ENCODE results near the gene NDUFB1.

The NDUFB1 gene

GRCh38 chr14:92121670-92122350 is at the start of gene NDUFB1, which contains the start of gene CPSF2:
TSS of gene NDUFB1 (minus strand) at chr14:92121706. CDS start at chr14:92117637, 4,069 bp downstream.
TSS of gene CPSF2 (plus strand) at chr14:92121969. CDS start at chr14:92130985, 9,016 bp downstream.
- DNase-seq = peak; percentile 92

- no peak for DNase-seq
Observed at GRCh38 chr14:92164958-92165357, 43.5 kb upstream of the NDUFB1 start.

- DNase-seq = no peak
Observed at GRCh38 chr14:92161521-92161920, 40.0 kb upstream of the NDUFB1 start.

DNA sequence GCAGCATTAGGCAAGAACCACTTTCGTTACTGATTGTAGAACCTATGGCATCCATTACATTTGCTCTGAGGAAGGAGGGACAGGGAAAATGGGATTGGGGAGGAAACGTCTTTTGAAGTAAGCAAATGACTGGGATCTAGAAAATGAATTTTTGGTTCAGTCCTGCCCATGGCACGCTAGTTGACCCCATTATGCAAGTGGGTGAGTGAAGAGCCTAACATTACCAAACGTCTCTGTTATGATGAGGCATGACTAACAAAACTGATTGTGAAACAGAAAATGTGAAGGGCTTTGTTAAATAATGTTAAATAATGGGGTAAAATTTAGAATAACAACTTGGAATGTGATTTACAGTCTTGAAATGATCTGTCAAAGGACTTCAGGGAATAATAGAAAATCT is 39.1 kb upstream of the NDUFB1 start:
- DNase-seq = no peak

DNA sequence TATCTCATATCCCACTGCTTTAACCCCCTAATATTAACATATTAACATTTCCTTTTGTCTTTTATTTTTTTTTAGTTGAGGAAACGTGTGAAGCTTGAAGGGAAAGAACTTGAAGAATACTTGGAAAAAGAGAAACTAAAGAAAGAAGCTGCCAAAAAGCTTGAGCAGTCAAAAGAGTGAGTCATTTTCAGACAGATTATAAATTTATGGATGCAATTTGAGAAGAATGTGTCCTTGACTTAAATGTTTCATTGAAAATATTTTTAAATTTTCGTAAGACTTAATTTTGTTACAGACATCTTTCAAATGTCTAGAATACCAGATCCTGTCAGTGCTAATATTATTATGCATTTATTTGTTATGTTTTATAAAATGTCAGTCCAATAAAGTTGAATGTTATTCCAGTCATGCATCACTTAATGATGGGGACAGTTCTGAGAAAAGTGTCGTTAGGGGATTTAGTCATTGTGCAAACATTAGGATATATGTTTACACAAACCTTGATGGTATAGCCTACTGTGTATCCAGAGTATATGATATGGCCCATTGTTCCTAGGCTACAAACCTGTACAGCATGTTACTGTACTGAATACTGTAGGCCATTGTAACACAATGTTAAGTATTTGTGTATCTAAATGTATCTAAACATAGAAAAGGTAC is 32.9 kb upstream of the NDUFB1 start:
- no peak for DNase-seq

GRCh38 chr14:92153581-92153980 is 32.1 kb upstream of the NDUFB1 start:
- no peak for DNase-seq

DNA sequence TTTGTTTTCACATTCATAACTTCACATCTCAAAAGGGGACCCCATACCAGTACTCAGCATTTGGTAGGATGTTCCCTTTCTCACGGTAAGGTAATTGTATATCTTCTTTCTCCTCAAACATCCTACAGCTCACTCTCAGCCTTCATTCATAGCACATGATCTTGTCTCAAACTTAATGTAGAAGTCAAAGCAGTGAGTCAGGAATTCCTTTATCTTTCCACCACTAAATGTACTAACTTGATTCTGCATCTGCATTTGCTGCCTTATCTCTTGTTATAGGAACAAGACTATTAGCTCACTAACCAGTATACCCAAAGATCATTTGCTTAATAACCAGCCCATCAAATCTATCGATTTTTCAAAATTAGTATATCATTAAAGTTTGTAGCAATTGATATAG is 23.2 kb upstream of the NDUFB1 start:
- no peak for DNase-seq

GRCh38 chr14:92143962-92144361 is 22.5 kb upstream of the NDUFB1 start:
- DNase-seq = no peak

GRCh38 chr14:92143309-92143708 is 21.8 kb upstream of the NDUFB1 start:
- DNase-seq = no peak

DNA sequence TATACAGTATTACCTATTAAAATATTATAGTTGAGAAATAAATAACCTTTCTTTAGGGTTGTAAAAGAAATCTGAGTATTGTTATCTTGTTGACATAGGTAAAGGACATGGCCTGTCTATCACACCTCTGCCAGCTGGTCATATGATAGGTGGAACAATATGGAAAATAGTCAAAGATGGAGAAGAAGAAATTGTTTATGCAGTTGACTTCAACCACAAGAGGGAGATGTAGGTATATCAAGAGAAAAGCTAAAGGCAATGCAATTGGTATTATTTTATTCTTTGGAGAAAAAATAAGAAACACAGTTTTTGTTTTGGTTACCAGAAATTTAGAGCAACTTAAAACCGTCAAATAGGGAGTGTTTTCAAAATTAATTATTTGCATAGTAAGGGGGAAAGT is 13.8 kb upstream of the NDUFB1 start:
- peak; percentile 79 for DNase-seq

DNA sequence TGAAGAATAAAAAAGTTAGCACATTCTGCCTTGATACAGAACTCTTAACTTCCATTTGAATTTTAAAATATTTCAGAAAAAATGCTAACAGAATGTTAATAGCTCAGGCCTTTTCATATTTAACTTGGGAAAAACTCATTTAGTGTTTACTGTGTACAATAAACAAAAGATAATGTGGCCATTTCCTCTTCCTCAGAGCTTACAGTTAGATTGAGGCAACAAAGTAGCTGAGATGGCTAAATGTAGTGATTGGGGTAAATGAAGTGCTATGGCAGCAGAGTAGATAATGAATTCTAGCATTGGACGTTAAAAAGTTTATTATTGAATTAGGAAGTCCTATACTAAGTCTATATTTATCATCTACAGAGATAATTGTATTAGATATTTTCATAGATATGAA is 12.9 kb upstream of the NDUFB1 start:
- no peak for DNase-seq

GRCh38 chr14:92122761-92123160 is 1.3 kb upstream of the NDUFB1 start:
- DNase-seq = no peak

DNA sequence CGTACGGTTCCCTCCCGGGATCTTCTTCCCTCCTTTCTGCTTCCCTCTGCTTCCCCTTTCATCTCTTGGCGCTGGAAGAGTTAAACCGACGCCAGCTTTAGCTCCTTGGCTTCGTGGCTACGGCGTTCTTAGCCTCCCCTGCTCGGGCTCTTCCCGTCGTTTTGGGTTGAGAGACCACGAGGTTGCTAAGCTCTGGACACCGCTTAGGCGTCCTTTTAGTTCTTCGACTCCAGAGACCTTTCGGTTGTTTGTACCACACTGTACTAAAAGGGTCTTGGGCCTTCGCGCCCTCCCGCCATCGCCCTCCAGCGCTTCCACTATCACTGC is 808 bp upstream of the NDUFB1 start:
- peak; percentile 69 for DNase-seq

DNA sequence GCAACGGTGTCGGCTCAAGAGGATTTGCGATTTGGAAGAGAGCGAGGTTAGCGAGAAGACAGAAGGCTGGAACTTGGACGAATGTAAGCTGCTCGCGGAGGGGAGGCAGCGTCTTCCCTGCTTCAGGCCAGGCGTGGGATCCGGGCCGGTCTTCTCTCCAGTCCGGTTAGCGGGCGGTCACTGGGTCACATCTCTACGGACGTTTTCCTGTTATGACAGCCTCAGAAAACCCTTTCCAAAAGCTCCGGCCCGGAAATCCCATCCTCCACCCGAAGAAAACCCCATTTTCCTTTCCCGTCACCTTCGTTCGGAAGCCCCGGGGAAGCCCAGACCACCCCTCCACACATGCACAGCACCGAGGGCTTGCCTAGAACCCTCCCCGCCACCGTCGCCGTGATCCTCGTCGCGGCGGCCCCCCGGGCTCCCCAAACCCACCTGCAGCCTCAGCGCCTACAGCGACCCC is 268 bp downstream of the NDUFB1 start:
- DNase-seq = peak; percentile 52

- DNase-seq = no peak
Observed at GRCh38 chr14:92109490-92109889, 12.0 kb downstream of the NDUFB1 start.

DNA sequence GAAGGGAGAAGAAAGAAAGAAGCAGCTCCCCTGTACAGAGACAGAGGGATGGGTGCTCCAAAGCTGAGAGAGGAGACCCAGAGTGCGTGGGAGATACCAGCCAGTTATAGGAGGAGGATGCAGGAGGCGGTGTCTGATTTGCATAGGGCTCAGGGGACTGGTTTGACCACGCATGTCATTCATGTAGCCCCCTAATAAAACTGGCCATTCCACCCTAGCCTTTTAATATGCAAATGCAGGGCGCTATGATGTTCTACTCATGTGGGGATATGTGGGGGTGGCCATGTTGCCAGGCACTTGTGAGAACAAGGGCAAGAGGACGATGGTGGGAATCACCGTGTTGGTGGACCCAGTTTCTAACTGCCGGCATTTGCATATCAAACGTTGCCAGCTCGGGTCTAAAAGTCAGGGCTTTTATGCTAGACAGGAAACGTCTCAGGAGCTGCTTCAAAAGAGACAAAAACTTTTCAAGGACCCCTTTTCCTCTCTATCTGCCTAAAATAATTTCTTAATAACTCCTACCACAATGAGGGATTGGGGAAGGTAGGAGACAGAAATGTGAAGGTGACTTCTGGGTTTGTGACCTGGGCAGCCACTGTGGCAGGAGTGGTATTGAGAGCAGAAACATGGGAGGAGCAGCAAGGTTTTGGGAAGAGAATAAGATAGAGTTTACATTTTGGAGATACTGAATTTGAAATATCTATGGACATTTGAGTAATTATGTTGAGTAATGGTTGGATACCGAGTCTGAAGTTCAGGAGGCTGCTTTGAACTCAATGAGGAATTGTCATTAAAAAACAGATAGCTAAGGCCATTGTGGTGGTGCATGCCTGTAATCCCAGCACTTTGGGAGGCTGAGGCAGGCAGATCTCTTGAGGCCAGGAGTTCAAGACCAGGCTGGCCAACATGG is 12.9 kb downstream of the NDUFB1 start:
- no peak for DNase-seq

DNA sequence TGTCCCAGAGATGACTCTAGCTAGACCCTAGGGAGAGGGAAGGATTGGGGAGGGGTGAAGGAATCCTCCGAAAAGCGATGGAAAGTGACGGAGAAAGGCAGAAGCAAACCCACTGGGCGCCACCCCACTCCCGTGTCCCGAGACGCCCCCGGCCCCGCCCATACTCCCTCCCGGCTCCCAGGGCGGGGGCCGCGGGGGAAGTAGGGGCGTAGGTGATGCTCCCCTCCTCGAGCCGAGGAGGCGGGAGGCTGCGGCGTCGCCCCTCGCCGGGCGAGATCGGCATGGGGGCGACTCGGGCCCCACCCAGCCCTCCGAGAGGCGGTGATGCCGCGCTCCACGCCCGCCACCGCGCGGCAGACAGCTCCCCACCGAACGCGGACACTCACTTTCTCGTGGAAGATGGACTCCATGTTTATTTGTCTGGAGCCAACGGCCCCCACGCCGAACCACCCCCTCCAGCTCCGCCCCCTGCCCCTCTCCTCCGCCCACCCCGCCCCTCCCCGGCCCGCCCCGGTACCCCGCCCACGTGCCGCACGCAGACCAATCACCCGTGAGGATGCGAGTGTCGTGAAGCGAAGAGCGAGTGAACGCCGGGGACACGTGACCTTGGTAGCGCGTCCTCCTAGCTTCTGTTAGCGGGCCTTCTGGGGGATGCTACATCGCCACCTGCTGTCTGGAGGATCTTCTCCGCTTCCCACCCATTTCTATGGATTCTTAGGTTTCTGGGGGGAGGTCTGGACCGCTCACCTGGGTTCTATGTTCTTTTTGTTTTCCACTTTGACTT is 15.2 kb downstream of the NDUFB1 start, which contains the start of gene ATXN3:
Gene ATXN3 (minus strand): TSS at position 440 of the 784 bp plus-strand sequence. CDS start 30 bp downstream, at position 410.
- peak; percentile 99 for DNase-seq

GRCh38 chr14:92105893-92106142 is 15.7 kb downstream of the NDUFB1 start:
- peak; percentile 59 for DNase-seq

- DNase-seq = no peak
Observed at GRCh38 chr14:92105073-92105892, 16.2 kb downstream of the NDUFB1 start.

DNA sequence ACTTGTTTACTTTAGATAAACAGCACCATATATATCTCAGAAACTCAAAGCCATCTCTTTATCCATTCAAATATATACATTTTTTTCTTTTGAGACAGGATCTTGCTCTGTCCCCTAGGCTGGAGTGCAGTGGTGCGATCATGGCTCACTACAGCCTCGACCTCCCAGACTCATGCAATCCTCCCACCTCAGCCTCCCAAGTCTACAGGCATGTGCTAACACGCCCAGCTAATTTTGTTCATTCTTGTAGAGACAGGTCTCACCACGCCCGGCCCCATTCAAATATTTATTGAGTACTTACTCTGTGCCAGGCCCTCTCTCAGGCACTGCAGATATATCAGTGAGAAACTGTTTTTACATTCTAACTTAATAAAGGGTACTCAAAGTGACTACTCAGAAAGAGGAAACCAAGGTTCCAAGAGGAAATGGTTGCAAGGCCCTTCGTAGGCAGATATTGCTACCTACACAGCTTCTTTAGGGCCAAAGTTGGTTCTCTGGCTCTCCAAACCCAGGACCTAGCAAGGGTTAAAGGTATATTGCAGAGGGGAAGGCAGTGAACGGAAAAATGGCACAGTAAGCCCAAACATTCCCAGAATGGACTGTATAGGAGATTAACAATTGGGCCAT is 18.0 kb downstream of the NDUFB1 start:
- no peak for DNase-seq

DNA sequence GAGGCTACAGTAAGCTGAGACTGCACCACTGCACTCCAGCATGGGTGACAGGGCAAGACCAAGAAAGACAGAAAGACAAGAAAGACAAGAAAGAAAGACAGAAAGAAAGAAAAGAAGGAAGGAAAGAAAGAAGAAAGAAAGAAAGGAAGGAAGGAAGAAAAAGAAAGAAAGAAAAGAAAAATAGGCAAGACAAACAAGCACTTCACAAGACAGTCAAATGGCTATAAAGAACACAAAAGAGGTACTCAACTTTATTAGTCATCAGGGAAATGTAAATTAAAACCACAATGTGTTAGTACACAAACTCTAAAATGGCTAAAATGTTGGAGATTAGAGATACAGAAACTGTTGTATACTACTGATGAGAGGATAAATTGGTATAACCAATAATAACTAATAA is 21.7 kb downstream of the NDUFB1 start:
- DNase-seq = no peak

DNA sequence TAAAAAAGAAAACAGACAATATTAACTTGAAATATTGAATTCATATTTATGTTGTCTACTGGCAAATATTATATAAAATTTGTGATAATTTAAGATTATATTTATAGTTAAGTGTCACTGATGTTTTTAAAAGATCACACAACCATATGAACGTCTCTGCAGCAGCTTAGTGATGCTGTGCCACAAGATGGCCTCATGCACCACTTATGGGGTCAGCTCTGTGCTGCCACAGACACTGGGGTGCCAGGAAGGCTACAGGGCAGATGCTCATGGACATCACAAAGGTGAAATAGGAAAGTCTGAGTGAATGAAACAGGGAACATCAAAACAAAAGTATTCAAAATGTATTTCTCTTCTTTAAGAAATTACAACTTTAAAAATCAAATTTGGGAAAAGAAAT is 28.2 kb downstream of the NDUFB1 start:
- no peak for DNase-seq

All from NCI-H1694 treated with DMSO at 0.1 percent for 48 hours (cell line).